H1 (cell line): ENCODE results near the gene HDAC3. TPM values are rescaled to one million over a fixed set of nuclear protein-coding genes. Genes with fewer than 3 reads are reported as not detected.
A peak's percentile ranks its signal among the peaks of the same experiment; 100 is the strongest.

ENCODE experiments used
- CTCF ChIA-PET: fragments of 300-600 bp; sonication (Branson Sonifier 250); formaldehyde crosslinking; loops from one replicate; lab custom pipeline; 2021; ENCODE audit not compliant: partially characterized antibody; lab: Charles Lee
- POLR2A ChIA-PET: fragments of 300-600 bp; sonication (Branson Sonifier 250); formaldehyde crosslinking; loops from one replicate; lab custom pipeline; 2021; ENCODE audit warnings: inconsistent platforms; ENCODE audit not compliant: partially characterized antibody; lab: Charles Lee
- DNase-seq, 2 experiments: peaks; one replicate each; pipeline versions ENCODE4 v3.0.0 to v3.0.0-alpha.2; 2010 to 2022; ENCODE audit warnings: low spot score in 2 of 2, low read depth in 1 of 2, mixed read lengths in 1 of 2
- FAIRE-seq: peaks from 2 replicates; lab custom pipeline; 2011; peaks lifted over from hg19 to GRCh38; lab: Jason Lieb, UNC
- H2AFZ ChIP-seq: 2 replicates; pipeline ENCODE4 v1.8.1; 2012; ENCODE audit warnings: low read length, inconsistent platforms
- H2AK5ac ChIP-seq: 2 replicates; pipeline ENCODE4 v1.6.1; 2013; ENCODE audit warnings: low read depth, low read length
- H2BK120ac ChIP-seq: replicated peaks from 2 replicates; pipeline ENCODE3; 2013; ENCODE audit warnings: low read depth, low read length, inconsistent platforms
- H2BK12ac ChIP-seq: 2 replicates; pipeline ENCODE4 v1.6.1; 2013; ENCODE audit warnings: low read depth, low read length
- H2BK15ac ChIP-seq: 2 replicates; pipeline ENCODE4 v1.6.1; 2013; ENCODE audit warnings: low read length
- H2BK20ac ChIP-seq: 2 replicates; pipeline ENCODE4 v1.6.1; 2013; ENCODE audit warnings: low read length
- H2BK5ac ChIP-seq: 2 replicates; pipeline ENCODE4 v1.6.1; 2013; ENCODE audit warnings: low read depth, low read length
- H3K14ac ChIP-seq: 2 replicates; pipeline ENCODE4 v1.6.1; 2013; ENCODE audit warnings: inconsistent platforms; ENCODE audit not compliant: insufficient read length
- H3K18ac ChIP-seq: 2 replicates; pipeline ENCODE4 v1.6.1; 2013; ENCODE audit warnings: low read length; ENCODE audit errors: extremely low read depth
- H3K23ac ChIP-seq: 2 replicates; pipeline ENCODE4 v1.6.1; 2013; ENCODE audit warnings: inconsistent platforms; ENCODE audit not compliant: insufficient read length
- H3K23me2 ChIP-seq: 2 replicates; pipeline ENCODE4 v1.6.1; 2013; ENCODE audit warnings: low read depth, low read length
- H3K27ac ChIP-seq: 2 replicates; pipeline ENCODE4 v1.6.1; 2011; ENCODE audit warnings: low read depth, low read length, inconsistent platforms
- H3K27me3 ChIP-seq, 4 experiments: replicated peaks in 1 of 4; 1 replicate in 1 of 4; 2 replicates in 3 of 4; pipeline versions ENCODE4 v1.6.1 to v1.8.1; 2011 to 2013; ENCODE audit warnings: low read length in 3 of 4, mild to moderate bottlenecking in 3 of 4, inconsistent platforms in 2 of 4, mixed read lengths in 2 of 4, moderate library complexity in 1 of 4; ENCODE audit not compliant: control insufficient read depth in 3 of 4, insufficient read depth in 3 of 4; ENCODE audit errors: extremely low read depth in 1 of 4
- H3K36me3 ChIP-seq, 4 experiments: 2 replicates each; pipeline versions ENCODE4 v1.6.1 to v1.8.1; 2011 to 2013; ENCODE audit warnings: mild to moderate bottlenecking in 4 of 4, low read length in 3 of 4, moderate library complexity in 2 of 4, control low read depth in 1 of 4, inconsistent platforms in 1 of 4; ENCODE audit not compliant: insufficient read depth in 4 of 4, control insufficient read depth in 2 of 4
- H3K4ac ChIP-seq: replicated peaks from 2 replicates; pipeline ENCODE3; 2013; ENCODE audit warnings: low read length, low read depth, mixed read lengths, inconsistent platforms; ENCODE audit not compliant: insufficient read length
- H3K4me1 ChIP-seq, 4 experiments: replicated peaks in 1 of 4; 1 replicate in 1 of 4; 2 replicates in 3 of 4; pipeline versions ENCODE4 v1.6.1 to v1.8.1; 2011 to 2013; ENCODE audit warnings: low read length in 3 of 4, inconsistent platforms in 2 of 4, mixed read lengths in 1 of 4; ENCODE audit not compliant: insufficient read depth in 4 of 4, control insufficient read depth in 3 of 4
- H3K4me2 ChIP-seq, 2 experiments: 2 replicates each; pipeline versions ENCODE4 v1.6.1 to v1.8.1; 2011 to 2013; ENCODE audit warnings: low read depth in 2 of 2, low read length in 2 of 2, control low read depth in 1 of 2, inconsistent platforms in 1 of 2, mild to moderate bottlenecking in 1 of 2; ENCODE audit not compliant: insufficient read depth in 1 of 2
- H3K4me3 ChIP-seq, 4 experiments: fragments of 200-600, 300-600 bp in 1 of 4; sonication (generic), shearing (Covaris generic), sonication (Bioruptor Twin) in 1 of 4; 2 replicates each; pipeline versions ENCODE4 v1.5.1 to v1.8.1; 2011 to 2016; ENCODE audit warnings: low read length in 4 of 4, low read depth in 3 of 4, control low read depth in 2 of 4, inconsistent platforms in 2 of 4, mild to moderate bottlenecking in 2 of 4, mixed read lengths in 1 of 4, moderate library complexity in 1 of 4; ENCODE audit not compliant: insufficient read depth in 2 of 4; ENCODE audit errors: extremely low read depth in 1 of 4
- H3K56ac ChIP-seq: replicated peaks from 2 replicates; pipeline ENCODE3; 2013; ENCODE audit warnings: low read depth, mild to moderate bottlenecking, mixed read lengths, low read length, inconsistent platforms; ENCODE audit not compliant: insufficient read length
- H3K79me1 ChIP-seq: 2 replicates; pipeline ENCODE4 v1.6.1; 2013; ENCODE audit warnings: low read depth, low read length, control low read depth
- H3K79me2 ChIP-seq, 2 experiments: 2 replicates each; pipeline versions ENCODE4 v1.6.1 to v1.8.1; 2012 to 2013; ENCODE audit warnings: low read length in 2 of 2, mild to moderate bottlenecking in 2 of 2, inconsistent platforms in 1 of 2; ENCODE audit not compliant: insufficient read depth in 2 of 2, control insufficient read depth in 1 of 2
- H3K9ac ChIP-seq, 4 experiments: replicated peaks in 1 of 4; 1 replicate in 1 of 4; 2 replicates in 3 of 4; pipeline versions ENCODE4 v1.6.1 to v1.8.1; 2011 to 2013; ENCODE audit warnings: low read depth in 3 of 4, low read length in 3 of 4, control low read depth in 2 of 4, mild to moderate bottlenecking in 2 of 4, moderate library complexity in 2 of 4, inconsistent platforms in 1 of 4; ENCODE audit errors: extremely low read depth in 1 of 4
- H3K9me3 ChIP-seq, 2 experiments: 2 replicates each; pipeline versions ENCODE4 v1.6.1 to v1.8.1; 2012 to 2013; ENCODE audit warnings: mild to moderate bottlenecking in 2 of 2, moderate library complexity in 2 of 2, control low read depth in 1 of 2, inconsistent platforms in 1 of 2, low read depth in 1 of 2, low read length in 1 of 2, mixed read lengths in 1 of 2; ENCODE audit not compliant: insufficient read depth in 2 of 2
- H4K20me1 ChIP-seq, 2 experiments: replicated peaks in 1 of 2; 2 replicates each; pipeline versions ENCODE3 to v1.8.1; 2011 to 2013; ENCODE audit warnings: inconsistent platforms in 2 of 2, low read length in 2 of 2, mild to moderate bottlenecking in 1 of 2; ENCODE audit not compliant: insufficient read depth in 2 of 2, control insufficient read depth in 1 of 2
- H4K5ac ChIP-seq: 2 replicates; pipeline ENCODE4 v1.6.1; 2013; ENCODE audit warnings: low read length, low read depth, mixed read lengths, inconsistent platforms; ENCODE audit not compliant: insufficient read length
- H4K8ac ChIP-seq: 2 replicates; pipeline ENCODE4 v1.8.0; 2013; ENCODE audit warnings: mild to moderate bottlenecking, moderate library complexity, low read length, inconsistent platforms; ENCODE audit not compliant: insufficient read depth; ENCODE audit errors: extremely low read depth
- H4K91ac ChIP-seq: replicated peaks from 2 replicates; pipeline ENCODE3; 2013; ENCODE audit warnings: low read length, mixed read lengths, inconsistent platforms; ENCODE audit not compliant: insufficient read length
- HDAC2 ChIP-seq, 2 experiments: fragments of 300-600 bp in 1 of 2; sonication (generic) in 1 of 2; IDR thresholded peaks; 2 replicates each; pipeline ENCODE4 v1.6.1; 2011 to 2012; ENCODE audit warnings: low read depth in 2 of 2, low read length in 2 of 2, mild to moderate bottlenecking in 2 of 2, moderate library complexity in 2 of 2, borderline replicate concordance in 1 of 2, inconsistent platforms in 1 of 2
- POLR2A ChIP-seq, 2 experiments: IDR thresholded peaks; 1 replicate in 1 of 2; 2 replicates in 1 of 2; pipeline ENCODE4 v1.6.1; 2011; ENCODE audit warnings: low read depth in 2 of 2, low read length in 2 of 2, mild to moderate bottlenecking in 2 of 2; ENCODE audit errors: control extremely low read depth in 1 of 2
- whole genome bisulfite sequencing, 2 experiments: shearing (Covaris generic) in 1 of 2; methylation state at CpG; one replicate each; pipeline versions ENCODE4 v1.1.6 to v1.1.7; 2013 to 2015; ENCODE audit warnings: low lambda C conversion rate in 2 of 2, mixed read lengths in 2 of 2, inconsistent platforms in 1 of 2, low coverage in 1 of 2, missing lambda C conversion rate in 1 of 2; ENCODE audit not compliant: insufficient replicate concordance in 2 of 2, insufficient coverage in 1 of 2, insufficient read length in 1 of 2; ENCODE audit errors: extremely low coverage in 1 of 2, missing lambda C conversion rate in 1 of 2; 5-methylcytosine and 5-hydroxymethylcytosine counted together
- polyA plus RNA-seq, 7 experiments: library from polyadenylated mRNA; depleted of rRNA in 3 of 7; stranded (reverse) in 5 of 7; unstranded in 2 of 7; fragments of >200 nt in 5 of 7; fragments of 200-250 nt in 2 of 7; gene quantifications; 1 replicate in 5 of 7; 2 replicates in 1 of 7; 4 replicates in 1 of 7; pipeline versions ENCODE4 v1.2.1 to v1.2.3, GENCODE V29; 2011 to 2013; ENCODE audit warnings: missing spikeins in 2 of 7, mixed read lengths in 2 of 7
- total RNA-seq: library from RNA; stranded (reverse); fragmentation: NEBNext Ultra II Directional; extraction: Animal tissue kit (Norgen Biotek cat#: 25700); gene quantifications from 2 replicates; pipeline ENCODE4 v1.2.1, GENCODE V29; 2021

The HDAC3 gene
- total and polyA plus RNA-seq, 2 of the 8 experiments (the other 6 are each of a cell fraction or from before 2014, with no cell fraction given): 99.0 to 120 TPM

- H2BK12ac ChIP-seq: no peak overlapping the region
- no peak overlapping the region for H3K23ac ChIP-seq
- H3K4me3 ChIP-seq: no peak overlapping the region
- peaks cover 1% of the 10 kb centered on the region; the same call in 1 of the 2 replicates for H3K23me2 ChIP-seq
- peaks cover 0 to 5% of the 10 kb centered on the region in 2 experiments for H4K20me1 ChIP-seq
- no peak overlapping the region for H2BK120ac ChIP-seq
- no peak overlapping the region for H2BK15ac ChIP-seq
- peaks cover 4 to 21% (median 14%) of the 10 kb centered on the region in 4 experiments for H3K4me1 ChIP-seq
- POLR2A ChIA-PET: interaction anchor here (0.7 to 1.8 kb wide), 6 partner anchors 10 to 239 kb away, joined by 3 to 4 read pairs (median 4); no protein-coding TSS in a partner anchor
- DNase-seq (no peak), FAIRE-seq (no peak)
- no peak overlapping the region; a peak in 1 of 4 replicates for H3K4me2 ChIP-seq
- peaks cover 0 to 6% of the 10 kb centered on the region in 2 experiments; a peak in 1 of 4 replicates for H3K79me2 ChIP-seq
- H3K36me3 ChIP-seq: peaks cover 4 to 19% (median 14%) of the 10 kb centered on the region in 4 experiments; a peak in 7 of 8 replicates
- no peaks in the 10 kb centered on the region for H3K9me3 ChIP-seq
- H2BK20ac ChIP-seq: no peak overlapping the region
- H3K14ac ChIP-seq: peak overlapping the region; percentile 37
- H4K8ac ChIP-seq: no peak overlapping the region
- H2BK5ac ChIP-seq: no peak overlapping the region
- no peak overlapping the region for H3K9ac ChIP-seq
- no peaks in the 10 kb centered on the region for H3K27me3 ChIP-seq
- no peak overlapping the region for H3K4ac ChIP-seq
- no peak overlapping the region for H4K5ac ChIP-seq
- CTCF ChIA-PET: interaction anchor here (0.6 to 7.3 kb wide), 17 partner anchors 8 to 1228 kb away, joined by 3 to 59 read pairs (median 4); partner anchors contain the start of gene PCDH1
- H3K56ac ChIP-seq: no peak overlapping the region
- no peak overlapping the region for H4K91ac ChIP-seq
- H2AK5ac ChIP-seq: no peak overlapping the region
- 100% methylated on average over 4 of the region's 4 CpGs; no CpG with 5 or more reads in 1 of the 2 experiments for WGBS, 2 experiments
- H3K27ac ChIP-seq: no peak overlapping the region
- no peak overlapping the region for H2AFZ ChIP-seq
- H3K18ac ChIP-seq: peak overlapping the region; percentile 51; the same call in 1 of the 2 replicates
- TF ChIP-seq HDAC2 (IDR thresholded peaks at IDR 0.05; ENCODE audit: borderline replicate concordance in 1 of 2, low read depth in 2 of 2, low read length in 2 of 2): no peak
- TF ChIP-seq POLR2A (IDR thresholded peaks at IDR 0.05; ENCODE audit: control extremely low read depth in 1 of 2, low read depth in 2 of 2, low read length in 2 of 2): 0 out of 3 replicates have a peak, but pooled peaks of 1 of the 2 experiments have one; percentile 2
- H3K79me1 ChIP-seq: no peaks in the 10 kb centered on the region; the same call in 1 of the 2 replicates
Observed at GRCh38 chr5:141675672-141676071, 39.0 kb upstream of the HDAC3 start.
